ENCODE data around the gene TRIM2.

- TF ChIP-seq POLR2A (IDR thresholded peaks at IDR 0.05) (no peak), EP300 (IDR thresholded peaks at IDR 0.05) (no peak)
These were observed 85.9 kb downstream of the TRIM2 start for GRCh38 chr4:153290134-153290533.

All from upper lobe of left lung (tissue), 4 donors.